PC-3 (cell line): ENCODE measurements around the gene ZIC4. TPM values are rescaled to one million over a fixed set of nuclear protein-coding genes. Genes with fewer than 3 reads are reported as not detected.
A peak's percentile ranks its signal among the peaks of the same experiment; 100 is the strongest.

ENCODE experiments used
- ATAC-seq: fragments of 200-7000 bp; cut with Tn5 transposase; 2 replicates; pipeline ENCODE4 v1.9.1; 2020; ENCODE audit warnings: mild to moderate bottlenecking, moderate library complexity
- BruUV-seq: library from RNA; stranded (reverse); fragments of 400-500 nt; replicated peaks from 2 replicates; lab custom pipeline; 2021; lab: Mats Ljungman, UMichigan
- CTCF ChIA-PET: fragments of 300-600 bp; sonication (Branson Sonifier 250); formaldehyde crosslinking; loops from one replicate; lab custom pipeline; 2022; ENCODE audit warnings: antibody characterized with exemption; lab: Charles Lee
- POLR2A ChIA-PET: fragments of 300-600 bp; sonication (Branson Sonifier 250); formaldehyde crosslinking; loops from one replicate; lab custom pipeline; 2022; ENCODE audit warnings: antibody characterized with exemption; ENCODE audit not compliant: unreplicated experiment; lab: Charles Lee
- DNase-seq: peaks from one replicate; pipeline ENCODE4 v3.0.0-alpha.2; 2015
- H2AFZ ChIP-seq: fragments of 300-600 bp; sonication (generic); 2 replicates; pipeline ENCODE4 v1.6.0; 2016; ENCODE audit warnings: antibody characterized with exemption, low read length
- H3F3A ChIP-seq: fragments of 300-600 bp; sonication (generic); one replicate; pipeline ENCODE4 v1.6.0; 2017; ENCODE audit warnings: antibody characterized with exemption, low read length, control low read depth, mild to moderate bottlenecking; ENCODE audit not compliant: unreplicated experiment
- H3K27ac ChIP-seq: fragments of 300-600 bp; sonication (generic); 2 replicates; pipeline ENCODE4 v1.5.1; 2016; ENCODE audit warnings: mild to moderate bottlenecking, low read length
- H3K27me3 ChIP-seq: fragments of 300-600 bp; sonication (generic); 2 replicates; pipeline ENCODE4 v1.6.1; 2016; ENCODE audit warnings: low read length, mixed read lengths
- H3K36me3 ChIP-seq: fragments of 300-600 bp; sonication (generic); 2 replicates; pipeline ENCODE4 v1.6.1; 2016; ENCODE audit warnings: low read depth, mixed run types, low read length, mixed read lengths
- H3K4me1 ChIP-seq: fragments of 300-600 bp; sonication (generic); 2 replicates; pipeline ENCODE4 v1.5.1; 2016; ENCODE audit warnings: low read length; ENCODE audit not compliant: insufficient read depth
- H3K4me2 ChIP-seq: fragments of 300-600 bp; sonication (generic); 2 replicates; pipeline ENCODE4 v1.6.0; 2016; ENCODE audit warnings: low read length
- H3K4me3 ChIP-seq: fragments of 300-600 bp; sonication (generic); 2 replicates; pipeline ENCODE4 v1.5.1; 2016; ENCODE audit warnings: mild to moderate bottlenecking, low read length, mixed read lengths
- H3K79me2 ChIP-seq: fragments of 300-600 bp; sonication (generic); 2 replicates; pipeline ENCODE4 v1.6.1; 2017; ENCODE audit warnings: low read length, mixed read lengths
- H3K9ac ChIP-seq: fragments of 300-600 bp; sonication (generic); 2 replicates; pipeline ENCODE4 v1.6.0; 2016; ENCODE audit warnings: mild to moderate bottlenecking, low read length
- H3K9me2 ChIP-seq: fragments of 300-600 bp; sonication (generic); replicated peaks from 2 replicates; pipeline ENCODE4 v1.6.1; 2016; ENCODE audit warnings: mixed run types, low read length, mixed read lengths
- H3K9me3 ChIP-seq: fragments of 300-600 bp; sonication (generic); 2 replicates; pipeline ENCODE4 v1.6.1; 2016; ENCODE audit warnings: low read length, mixed read lengths
- H4K20me1 ChIP-seq: fragments of 300-600 bp; sonication (generic); 2 replicates; pipeline ENCODE4 v1.6.1; 2016; ENCODE audit warnings: low read length, mixed read lengths
- EZH2 ChIP-seq: fragments of 300-600 bp; sonication (generic); IDR thresholded peaks from one replicate; pipeline ENCODE4 v1.6.1; 2017; ENCODE audit warnings: antibody characterized with exemption, mild to moderate bottlenecking, low read length; ENCODE audit not compliant: unreplicated experiment
- EZH2phosphoT487 ChIP-seq: fragments of 300-600 bp; sonication (generic); IDR thresholded peaks from 2 replicates; pipeline ENCODE4 v1.6.1; 2018; ENCODE audit warnings: mild to moderate bottlenecking, antibody characterized with exemption, low read length, borderline replicate concordance
- intact Hi-C: fragments of 100-400 bp; cut with micrococcal nuclease; formaldehyde crosslinking; loops from 2 replicates; pipeline ENCODE4 v1.9.0; 2023
- total RNA-seq: library from RNA; depleted of rRNA; stranded (reverse); fragments of >200 nt; gene quantifications from 2 replicates; pipeline ENCODE4 v1.2.3, GENCODE V29; 2014
- TF ChIP-seq, protein P1 (sequence below): fragments of 300-600 bp; sonication (generic); conservative IDR thresholded peaks from 2 replicates; pipeline ENCODE4 v1.5.1; 2017; ENCODE audit warnings: antibody characterized with exemption, low read depth, mild to moderate bottlenecking, low read length

ZIC4 gene
- total RNA-seq, 1 experiment from 2014 or later, result not detected

- CTCF ChIA-PET, result no interaction called here
- POLR2A ChIA-PET, result no interaction called here
- H3K4me1 ChIP-seq, result no peaks in the 10 kb centered on the region
- ATAC-seq, result no peak
- no peak overlapping the region for H3K4me2 ChIP-seq
- no peaks in the 10 kb centered on the region for H4K20me1 ChIP-seq
- intact Hi-C loops, result no loop called here
- no peak overlapping the region for H3K27ac ChIP-seq
- H2AFZ ChIP-seq, result no peak overlapping the region
- peaks cover 89% of the 10 kb centered on the region for H3K27me3 ChIP-seq
- no peaks in the 10 kb centered on the region for H3K79me2 ChIP-seq
- no peak for DNase-seq
- no peak for TF ChIP-seq EZH2phosphoT487
- TF ChIP-seq EZH2, result no peak
- TF ChIP-seq, protein P1, sequence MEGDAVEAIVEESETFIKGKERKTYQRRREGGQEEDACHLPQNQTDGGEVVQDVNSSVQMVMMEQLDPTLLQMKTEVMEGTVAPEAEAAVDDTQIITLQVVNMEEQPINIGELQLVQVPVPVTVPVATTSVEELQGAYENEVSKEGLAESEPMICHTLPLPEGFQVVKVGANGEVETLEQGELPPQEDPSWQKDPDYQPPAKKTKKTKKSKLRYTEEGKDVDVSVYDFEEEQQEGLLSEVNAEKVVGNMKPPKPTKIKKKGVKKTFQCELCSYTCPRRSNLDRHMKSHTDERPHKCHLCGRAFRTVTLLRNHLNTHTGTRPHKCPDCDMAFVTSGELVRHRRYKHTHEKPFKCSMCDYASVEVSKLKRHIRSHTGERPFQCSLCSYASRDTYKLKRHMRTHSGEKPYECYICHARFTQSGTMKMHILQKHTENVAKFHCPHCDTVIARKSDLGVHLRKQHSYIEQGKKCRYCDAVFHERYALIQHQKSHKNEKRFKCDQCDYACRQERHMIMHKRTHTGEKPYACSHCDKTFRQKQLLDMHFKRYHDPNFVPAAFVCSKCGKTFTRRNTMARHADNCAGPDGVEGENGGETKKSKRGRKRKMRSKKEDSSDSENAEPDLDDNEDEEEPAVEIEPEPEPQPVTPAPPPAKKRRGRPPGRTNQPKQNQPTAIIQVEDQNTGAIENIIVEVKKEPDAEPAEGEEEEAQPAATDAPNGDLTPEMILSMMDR, result no peak
- no TSS peak for BruUV-seq
- H3F3A ChIP-seq, result no peaks in the 10 kb centered on the region
- H3K9me2 ChIP-seq, result no peaks in the 10 kb centered on the region
- H3K4me3 ChIP-seq, result no peak overlapping the region
- H3K36me3 ChIP-seq, result no peaks in the 10 kb centered on the region
- no peaks in the 10 kb centered on the region for H3K9me3 ChIP-seq
- no peak overlapping the region for H3K9ac ChIP-seq
Measured at GRCh38 chr3:147387291-147387884, 19.0 kb downstream of the ZIC4 start.

DNA sequence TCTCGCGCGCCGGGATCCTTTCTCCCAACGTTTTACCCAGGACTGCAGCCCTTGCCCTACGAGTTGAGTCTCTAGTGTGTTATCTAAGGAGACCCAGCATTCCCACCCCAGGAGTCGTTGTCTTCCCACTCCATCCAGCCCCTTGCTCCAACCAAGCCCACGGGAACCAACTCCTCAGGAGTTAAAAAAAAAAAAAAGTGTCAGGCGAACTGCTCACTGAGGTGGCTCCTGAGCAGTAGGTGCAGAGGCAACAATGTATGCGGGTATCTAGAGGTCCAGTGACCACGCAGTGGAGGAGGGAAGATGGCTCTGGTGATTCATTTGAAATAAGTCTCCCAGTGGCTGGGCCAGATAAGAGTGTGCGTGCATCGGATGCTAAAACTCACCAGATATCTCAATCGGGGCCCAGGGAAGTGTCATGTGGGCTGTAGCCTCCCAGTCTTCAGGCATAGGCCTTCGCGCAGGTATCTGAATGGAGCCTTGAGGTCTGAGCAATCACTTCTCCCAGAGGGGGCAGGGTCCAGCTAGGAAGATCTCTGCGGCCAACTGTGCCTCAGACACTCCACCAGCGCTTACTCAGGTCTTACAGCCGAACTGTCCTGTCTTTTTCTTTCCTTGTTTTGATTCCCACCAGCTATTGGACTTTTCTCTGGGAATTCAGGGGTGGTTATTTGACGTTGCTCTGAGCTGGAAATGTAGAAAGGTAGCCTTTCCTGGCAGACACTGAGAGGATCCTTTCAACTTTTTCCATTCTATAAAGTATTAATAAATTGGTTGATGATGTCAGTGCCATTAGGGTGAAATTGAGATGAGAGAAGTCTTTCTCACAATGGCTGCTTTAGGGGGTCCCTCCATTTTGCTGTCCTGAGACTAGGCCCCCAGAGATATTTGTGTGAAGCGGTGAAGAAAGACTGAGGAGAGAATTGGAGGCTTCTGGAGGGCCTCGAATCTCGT, 21.0 kb downstream of the ZIC4 start:
- POLR2A ChIA-PET, result no interaction called here
- no peak overlapping the region for H3K4me2 ChIP-seq
- no peak overlapping the region for H3K27ac ChIP-seq
- DNase-seq (no peak), ATAC-seq (no peak)
- H3K4me3 ChIP-seq, result no peak overlapping the region
- no peaks in the 10 kb centered on the region for H3K79me2 ChIP-seq
- peaks cover 99% of the 10 kb centered on the region for H3K27me3 ChIP-seq
- TF ChIP-seq, protein P1, result 0 out of 2 replicates have a peak, but pooled peaks have one; percentile 2
- TF ChIP-seq EZH2phosphoT487, result no peak
- BruUV-seq, result no TSS peak
- no peaks in the 10 kb centered on the region for H3K9me2 ChIP-seq
- intact Hi-C loops, result no loop called here
- no peaks in the 10 kb centered on the region for H3K4me1 ChIP-seq
- H3K9ac ChIP-seq, result no peak overlapping the region
- no peaks in the 10 kb centered on the region for H3F3A ChIP-seq
- H3K9me3 ChIP-seq, result no peaks in the 10 kb centered on the region
- H4K20me1 ChIP-seq, result no peaks in the 10 kb centered on the region
- CTCF ChIA-PET, result no interaction called here
- H3K36me3 ChIP-seq, result no peaks in the 10 kb centered on the region
- H2AFZ ChIP-seq, result no peak overlapping the region
